ENCODE data around the gene ZNF736. TPM values are rescaled to one million over a fixed set of nuclear protein-coding genes. Genes with fewer than 3 reads are reported as not detected.

The ZNF736 gene
- total RNA-seq, 1 experiment from 2014 or later, result 6.5 TPM

Other genes with a start within 250 kb of the ZNF736 start
- not detected in 2 replicates for gene ZNF735, start 106.8 kb upstream of the ZNF736 start, total RNA-seq (2014; rRNA removed; shearing (Covaris generic))
- not detected in 2 replicates for gene ZNF679, start 85.5 kb upstream of the ZNF736 start, total RNA-seq (2014; rRNA removed; shearing (Covaris generic))
- 8.8 and 12.1 TPM in 2 replicates for gene ZNF680, start 249.1 kb downstream of the ZNF736 start, total RNA-seq (2014; rRNA removed; shearing (Covaris generic))